ENCODE measurements around the gene MARF1. TPM values are rescaled to one million over a fixed set of nuclear protein-coding genes. Genes with fewer than 3 reads are reported as not detected.
A peak's percentile ranks its signal among the peaks of the same experiment; 100 is the strongest.

MARF1 gene
- total and polyA plus RNA-seq, 9 of the 15 experiments (the other 6 are each of a cell fraction or from before 2014, with no cell fraction given), result 4.7 to 33.2 (median 11.7) TPM

DNA sequence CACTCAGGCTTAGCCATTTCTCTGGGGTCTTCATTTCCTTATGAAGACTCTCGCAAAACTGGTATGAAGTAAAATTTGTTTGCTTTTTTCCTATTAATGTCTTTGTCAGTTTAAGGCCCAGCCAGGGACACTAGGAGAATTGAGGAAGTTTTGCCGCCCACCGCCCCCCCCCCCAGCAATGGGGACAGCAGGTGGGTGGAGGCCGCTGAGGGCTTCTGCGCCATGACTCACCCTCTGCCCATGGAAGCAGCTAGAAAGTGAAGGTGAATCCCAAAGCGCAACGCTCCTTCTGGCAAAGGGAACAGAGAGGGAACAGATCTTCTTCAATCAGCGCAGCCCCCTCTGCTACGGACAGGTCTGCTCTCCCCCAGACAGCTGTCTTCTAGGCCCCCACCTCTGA, 49.7 kb downstream of the MARF1 start (continued):
- TF ChIP-seq, protein P1, sequence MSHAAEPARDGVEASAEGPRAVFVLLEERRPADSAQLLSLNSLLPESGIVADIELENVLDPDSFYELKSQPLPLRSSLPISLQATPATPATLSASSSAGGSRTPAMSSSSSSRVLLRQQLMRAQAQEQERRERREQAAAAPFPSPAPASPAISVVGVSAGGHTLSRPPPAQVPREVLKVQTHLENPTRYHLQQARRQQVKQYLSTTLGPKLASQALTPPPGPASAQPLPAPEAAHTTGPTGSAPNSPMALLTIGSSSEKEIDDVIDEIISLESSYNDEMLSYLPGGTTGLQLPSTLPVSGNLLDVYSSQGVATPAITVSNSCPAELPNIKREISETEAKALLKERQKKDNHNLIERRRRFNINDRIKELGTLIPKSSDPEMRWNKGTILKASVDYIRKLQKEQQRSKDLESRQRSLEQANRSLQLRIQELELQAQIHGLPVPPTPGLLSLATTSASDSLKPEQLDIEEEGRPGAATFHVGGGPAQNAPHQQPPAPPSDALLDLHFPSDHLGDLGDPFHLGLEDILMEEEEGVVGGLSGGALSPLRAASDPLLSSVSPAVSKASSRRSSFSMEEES (CRISPR knock-in tag; IDR thresholded peaks at IDR 0.05), result no peak
- TF ChIP-seq HMG20B (CRISPR knock-in tag; IDR thresholded peaks at IDR 0.05), result no peak
- no peak for TF ChIP-seq HDAC1 (IDR thresholded peaks at IDR 0.05)
- TF ChIP-seq YBX1 (IDR thresholded peaks at IDR 0.05), result no peak
- TF ChIP-seq BRD4 (IDR thresholded peaks at IDR 0.05), result no peak; the same call in 1 of the 2 replicates
- TF ChIP-seq MCM3 (IDR thresholded peaks at IDR 0.05), result no peak
- TF ChIP-seq, protein P2, sequence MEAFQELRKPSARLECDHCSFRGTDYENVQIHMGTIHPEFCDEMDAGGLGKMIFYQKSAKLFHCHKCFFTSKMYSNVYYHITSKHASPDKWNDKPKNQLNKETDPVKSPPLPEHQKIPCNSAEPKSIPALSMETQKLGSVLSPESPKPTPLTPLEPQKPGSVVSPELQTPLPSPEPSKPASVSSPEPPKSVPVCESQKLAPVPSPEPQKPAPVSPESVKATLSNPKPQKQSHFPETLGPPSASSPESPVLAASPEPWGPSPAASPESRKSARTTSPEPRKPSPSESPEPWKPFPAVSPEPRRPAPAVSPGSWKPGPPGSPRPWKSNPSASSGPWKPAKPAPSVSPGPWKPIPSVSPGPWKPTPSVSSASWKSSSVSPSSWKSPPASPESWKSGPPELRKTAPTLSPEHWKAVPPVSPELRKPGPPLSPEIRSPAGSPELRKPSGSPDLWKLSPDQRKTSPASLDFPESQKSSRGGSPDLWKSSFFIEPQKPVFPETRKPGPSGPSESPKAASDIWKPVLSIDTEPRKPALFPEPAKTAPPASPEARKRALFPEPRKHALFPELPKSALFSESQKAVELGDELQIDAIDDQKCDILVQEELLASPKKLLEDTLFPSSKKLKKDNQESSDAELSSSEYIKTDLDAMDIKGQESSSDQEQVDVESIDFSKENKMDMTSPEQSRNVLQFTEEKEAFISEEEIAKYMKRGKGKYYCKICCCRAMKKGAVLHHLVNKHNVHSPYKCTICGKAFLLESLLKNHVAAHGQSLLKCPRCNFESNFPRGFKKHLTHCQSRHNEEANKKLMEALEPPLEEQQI (IDR thresholded peaks at IDR 0.05), result no peak
- TF ChIP-seq, protein P3, sequence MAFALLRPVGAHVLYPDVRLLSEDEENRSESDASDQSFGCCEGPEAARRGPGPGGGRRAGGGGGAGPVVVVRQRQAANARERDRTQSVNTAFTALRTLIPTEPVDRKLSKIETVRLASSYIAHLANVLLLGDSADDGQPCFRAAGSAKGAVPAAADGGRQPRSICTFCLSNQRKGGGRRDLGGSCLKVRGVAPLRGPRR (CRISPR knock-in tag; IDR thresholded peaks at IDR 0.05), result no peak
- TF ChIP-seq ZNF717 (CRISPR knock-in tag; IDR thresholded peaks at IDR 0.05), result no peak
- TF ChIP-seq ZNF224 (CRISPR knock-in tag; IDR thresholded peaks at IDR 0.05), result no peak
- no peak for TF ChIP-seq ZNF384 (IDR thresholded peaks at IDR 0.05; ENCODE audit: low read depth, low read length)
- TF ChIP-seq ZNF586 (CRISPR knock-in tag; conservative IDR thresholded peaks at IDR 0.05), result no peak
- TF ChIP-seq, protein P4, sequence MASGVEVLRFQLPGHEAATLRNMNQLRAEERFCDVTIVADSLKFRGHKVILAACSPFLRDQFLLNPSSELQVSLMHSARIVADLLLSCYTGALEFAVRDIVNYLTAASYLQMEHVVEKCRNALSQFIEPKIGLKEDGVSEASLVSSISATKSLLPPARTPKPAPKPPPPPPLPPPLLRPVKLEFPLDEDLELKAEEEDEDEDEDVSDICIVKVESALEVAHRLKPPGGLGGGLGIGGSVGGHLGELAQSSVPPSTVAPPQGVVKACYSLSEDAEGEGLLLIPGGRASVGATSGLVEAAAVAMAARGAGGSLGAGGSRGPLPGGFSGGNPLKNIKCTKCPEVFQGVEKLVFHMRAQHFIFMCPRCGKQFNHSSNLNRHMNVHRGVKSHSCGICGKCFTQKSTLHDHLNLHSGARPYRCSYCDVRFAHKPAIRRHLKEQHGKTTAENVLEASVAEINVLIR (CRISPR knock-in tag; IDR thresholded peaks at IDR 0.05), result no peak
- no peak for TF ChIP-seq SIN3B (IDR thresholded peaks at IDR 0.05; ENCODE audit: low read depth)
- TF ChIP-seq CBX5 (IDR thresholded peaks at IDR 0.05; ENCODE audit: borderline replicate concordance, low read depth), result no peak
- TF ChIP-seq EP300 (IDR thresholded peaks at IDR 0.05; ENCODE audit: low read length), result no peak
- no peak for TF ChIP-seq ARHGAP35 (IDR thresholded peaks at IDR 0.05; ENCODE audit: partially characterized antibody)
- no peak for TF ChIP-seq RBM15 (IDR thresholded peaks at IDR 0.05; ENCODE audit: insufficient read depth, low read length)
- TF ChIP-seq ARID2 (IDR thresholded peaks at IDR 0.05), result no peak
- TF ChIP-seq, protein P5, sequence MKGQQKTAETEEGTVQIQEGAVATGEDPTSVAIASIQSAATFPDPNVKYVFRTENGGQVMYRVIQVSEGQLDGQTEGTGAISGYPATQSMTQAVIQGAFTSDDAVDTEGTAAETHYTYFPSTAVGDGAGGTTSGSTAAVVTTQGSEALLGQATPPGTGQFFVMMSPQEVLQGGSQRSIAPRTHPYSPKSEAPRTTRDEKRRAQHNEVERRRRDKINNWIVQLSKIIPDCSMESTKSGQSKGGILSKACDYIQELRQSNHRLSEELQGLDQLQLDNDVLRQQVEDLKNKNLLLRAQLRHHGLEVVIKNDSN (CRISPR knock-in tag; IDR thresholded peaks at IDR 0.05), result peak; percentile 3; the same call in 1 of the 2 replicates
- TF ChIP-seq CHD1 (IDR thresholded peaks at IDR 0.05; ENCODE audit: low read length), result no peak
- TF ChIP-seq FOXK1 (CRISPR knock-in tag; IDR thresholded peaks at IDR 0.05; ENCODE audit: borderline replicate concordance), result no peak
- TF ChIP-seq, protein P6, sequence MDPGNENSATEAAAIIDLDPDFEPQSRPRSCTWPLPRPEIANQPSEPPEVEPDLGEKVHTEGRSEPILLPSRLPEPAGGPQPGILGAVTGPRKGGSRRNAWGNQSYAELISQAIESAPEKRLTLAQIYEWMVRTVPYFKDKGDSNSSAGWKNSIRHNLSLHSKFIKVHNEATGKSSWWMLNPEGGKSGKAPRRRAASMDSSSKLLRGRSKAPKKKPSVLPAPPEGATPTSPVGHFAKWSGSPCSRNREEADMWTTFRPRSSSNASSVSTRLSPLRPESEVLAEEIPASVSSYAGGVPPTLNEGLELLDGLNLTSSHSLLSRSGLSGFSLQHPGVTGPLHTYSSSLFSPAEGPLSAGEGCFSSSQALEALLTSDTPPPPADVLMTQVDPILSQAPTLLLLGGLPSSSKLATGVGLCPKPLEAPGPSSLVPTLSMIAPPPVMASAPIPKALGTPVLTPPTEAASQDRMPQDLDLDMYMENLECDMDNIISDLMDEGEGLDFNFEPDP (CRISPR knock-in tag; IDR thresholded peaks at IDR 0.05), result no peak
- TF ChIP-seq TGIF2 (CRISPR knock-in tag; IDR thresholded peaks at IDR 0.05), result no peak
- 0 out of 2 replicates have a peak, but pooled peaks have one; percentile 20 for TF ChIP-seq L3MBTL2 (IDR thresholded peaks at IDR 0.05)
